ENCODE measurements around the gene CIAO3. TPM values are rescaled to one million over a fixed set of nuclear protein-coding genes. Genes with fewer than 3 reads are reported as not detected.

CIAO3 gene
- total RNA-seq, 1 donor from 2014 or later: 39.5 TPM

- Mint-ChIP-seq H3K27ac (no peak overlapping the region), H3K9me3 (no peaks in the 10 kb centered on the region), H3K4me1 (peaks cover 9% of the 10 kb centered on the region), H3K27me3 (no peaks in the 10 kb centered on the region), H3K4me3 (no peak overlapping the region), H3K36me3 (ENCODE audit: low read depth) (peaks cover 19% of the 10 kb centered on the region)
- intact Hi-C loops (cut with micrococcal nuclease): no loop called here
- no peak for DNase-seq
These were observed 8.5 kb downstream of the CIAO3 start for GRCh38 chr16:732332-732731.

- H3K4me1 Mint-ChIP-seq: peaks cover 5% of the 10 kb centered on the region
- H3K27ac Mint-ChIP-seq: no peak overlapping the region
- no peak overlapping the region for H3K4me3 Mint-ChIP-seq
- no peak for DNase-seq
- intact Hi-C loops (cut with micrococcal nuclease): no loop called here
- peaks cover under 1% of the 10 kb centered on the region for H3K27me3 Mint-ChIP-seq
- H3K9me3 Mint-ChIP-seq: no peaks in the 10 kb centered on the region
- H3K36me3 Mint-ChIP-seq (ENCODE audit: low read depth): peaks cover 11% of the 10 kb centered on the region
These were observed 9.9 kb downstream of the CIAO3 start for GRCh38 chr16:730666-731509.

- intact Hi-C loops (cut with micrococcal nuclease): loop anchor here (5.0 kb wide), 1 partner anchor 48 kb away; the partner anchor contains the start of genes JMJD8 and STUB1
- Mint-ChIP-seq H3K9me3 (no peaks in the 10 kb centered on the region), H3K27ac (no peak overlapping the region), H3K4me3 (no peak overlapping the region), H3K27me3 (peaks cover 3% of the 10 kb centered on the region), H3K36me3 (ENCODE audit: low read depth) (peaks cover 7% of the 10 kb centered on the region), H3K4me1 (no peaks in the 10 kb centered on the region)
- DNase-seq: peak; percentile 59
These were observed 10.8 kb downstream of the CIAO3 start for GRCh38 chr16:729768-730665.

DNA sequence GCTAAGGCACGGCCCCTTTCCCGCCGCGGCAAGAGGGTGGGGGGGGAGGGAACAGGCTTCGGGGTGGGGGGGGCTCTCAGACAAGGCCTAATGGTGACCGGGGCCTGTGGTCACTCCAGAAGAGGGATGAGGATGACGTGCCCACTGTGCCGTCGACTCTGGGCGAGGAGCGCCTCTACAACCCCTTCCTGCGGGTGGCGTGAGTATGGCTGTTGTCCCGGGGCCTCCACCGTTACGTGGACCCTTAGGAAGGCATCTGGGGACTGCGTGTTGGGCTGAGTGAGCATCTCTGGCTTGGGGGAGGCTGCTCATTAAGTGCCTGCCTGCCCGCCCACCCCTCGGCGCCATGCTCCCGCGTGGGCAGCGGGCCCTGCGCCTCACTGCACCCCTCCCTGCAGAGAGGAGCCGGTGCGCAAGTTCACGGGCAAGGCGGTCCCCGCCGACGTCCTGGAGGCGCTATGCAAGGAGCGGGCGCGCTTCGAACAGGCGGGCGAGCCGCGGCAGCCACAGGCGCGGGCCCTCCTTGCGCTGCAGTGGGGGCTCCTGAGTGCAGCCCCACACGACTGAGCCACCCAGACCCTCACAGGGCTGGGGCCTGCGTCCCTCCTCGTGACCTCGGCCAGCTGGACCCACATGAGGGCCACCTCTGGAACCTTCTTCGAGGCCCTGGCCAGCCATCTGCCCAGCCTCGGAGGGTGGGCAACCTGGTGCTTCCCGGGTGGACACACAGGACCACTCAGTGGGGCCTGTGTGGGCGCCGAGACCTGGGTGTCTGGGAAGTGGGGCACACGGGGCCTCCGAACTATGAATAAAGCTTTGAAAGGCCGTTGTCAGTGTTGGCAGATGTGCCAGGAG, 11.7 kb downstream of the CIAO3 start:
- Mint-ChIP-seq H3K36me3 (ENCODE audit: low read depth) (peaks cover 7% of the 10 kb centered on the region), H3K4me1 (no peaks in the 10 kb centered on the region), H3K4me3 (peak overlapping the region; percentile 64), H3K27me3 (peaks cover 3% of the 10 kb centered on the region), H3K27ac (no peak overlapping the region), H3K9me3 (no peaks in the 10 kb centered on the region)
- DNase-seq: no peak
- intact Hi-C loops (cut with micrococcal nuclease): loop anchor here (5.0 kb wide), 1 partner anchor 47 kb away; the partner anchor contains the start of genes JMJD8 and STUB1

- peak; percentile 89 for DNase-seq
- peak overlapping the region; percentile 64 for H3K4me3 Mint-ChIP-seq
- H3K4me1 Mint-ChIP-seq: no peaks in the 10 kb centered on the region
- H3K27me3 Mint-ChIP-seq: peaks cover 3% of the 10 kb centered on the region
- intact Hi-C loops (cut with micrococcal nuclease): loop anchor here (5.0 kb wide), 1 partner anchor 46 kb away; the partner anchor contains the start of genes JMJD8 and STUB1
- H3K36me3 Mint-ChIP-seq (ENCODE audit: low read depth): peaks cover 7% of the 10 kb centered on the region
- no peaks in the 10 kb centered on the region for H3K9me3 Mint-ChIP-seq
- H3K27ac Mint-ChIP-seq: no peak overlapping the region
These were observed 12.5 kb downstream of the CIAO3 start for GRCh38 chr16:728131-728889.

GRCh38 chr16:727291-727977, 13.4 kb downstream of the CIAO3 start:
- H3K36me3 Mint-ChIP-seq (ENCODE audit: low read depth): peaks cover 2% of the 10 kb centered on the region
- intact Hi-C loops (cut with micrococcal nuclease): loop anchor here (5.0 kb wide), 1 partner anchor 45 kb away; the partner anchor contains the start of genes JMJD8 and STUB1
- no peaks in the 10 kb centered on the region for H3K9me3 Mint-ChIP-seq
- H3K27ac Mint-ChIP-seq: no peak overlapping the region
- peak overlapping the region; percentile 56 for H3K4me3 Mint-ChIP-seq
- H3K27me3 Mint-ChIP-seq: peaks cover 3% of the 10 kb centered on the region
- no peaks in the 10 kb centered on the region for H3K4me1 Mint-ChIP-seq
- DNase-seq: peak; percentile 78

- H3K4me1 Mint-ChIP-seq: no peaks in the 10 kb centered on the region
- no peaks in the 10 kb centered on the region for H3K36me3 Mint-ChIP-seq (ENCODE audit: low read depth)
- no peaks in the 10 kb centered on the region for H3K9me3 Mint-ChIP-seq
- peak; percentile 87 for DNase-seq
- H3K27me3 Mint-ChIP-seq: peaks cover 3% of the 10 kb centered on the region
- peak within 1 kb of the TSS; percentile 48 for H3K27ac Mint-ChIP-seq
- intact Hi-C loops (cut with micrococcal nuclease): loop anchor here (5.0 kb wide), 1 partner anchor 44 kb away; the partner anchor contains the start of genes JMJD8 and STUB1
- peak within 1 kb of the TSS; percentile 75 for H3K4me3 Mint-ChIP-seq
These were observed 14.1 kb downstream of the CIAO3 start, which contains the start of the genes CCDC78 and HAGHL for GRCh38 chr16:726438-727290. Gene CCDC78, minus strand, starts transcription at chr16:726443. Its CDS starts 76 bp downstream, at chr16:726367. Gene HAGHL, plus strand, starts transcription at chr16:727106. Its CDS starts 404 bp downstream, at chr16:727510.

- Mint-ChIP-seq H3K4me3 (peak overlapping the region; percentile 17), H3K27ac (no peak overlapping the region), H3K9me3 (no peaks in the 10 kb centered on the region), H3K36me3 (ENCODE audit: low read depth) (no peaks in the 10 kb centered on the region), H3K4me1 (no peaks in the 10 kb centered on the region), H3K27me3 (peaks cover 3% of the 10 kb centered on the region)
- intact Hi-C loops (cut with micrococcal nuclease): loop anchor here (5.0 kb wide), 1 partner anchor 44 kb away; the partner anchor contains the start of genes JMJD8 and STUB1
- DNase-seq: no peak
These were observed 14.7 kb downstream of the CIAO3 start for GRCh38 chr16:726188-726437.

DNA sequence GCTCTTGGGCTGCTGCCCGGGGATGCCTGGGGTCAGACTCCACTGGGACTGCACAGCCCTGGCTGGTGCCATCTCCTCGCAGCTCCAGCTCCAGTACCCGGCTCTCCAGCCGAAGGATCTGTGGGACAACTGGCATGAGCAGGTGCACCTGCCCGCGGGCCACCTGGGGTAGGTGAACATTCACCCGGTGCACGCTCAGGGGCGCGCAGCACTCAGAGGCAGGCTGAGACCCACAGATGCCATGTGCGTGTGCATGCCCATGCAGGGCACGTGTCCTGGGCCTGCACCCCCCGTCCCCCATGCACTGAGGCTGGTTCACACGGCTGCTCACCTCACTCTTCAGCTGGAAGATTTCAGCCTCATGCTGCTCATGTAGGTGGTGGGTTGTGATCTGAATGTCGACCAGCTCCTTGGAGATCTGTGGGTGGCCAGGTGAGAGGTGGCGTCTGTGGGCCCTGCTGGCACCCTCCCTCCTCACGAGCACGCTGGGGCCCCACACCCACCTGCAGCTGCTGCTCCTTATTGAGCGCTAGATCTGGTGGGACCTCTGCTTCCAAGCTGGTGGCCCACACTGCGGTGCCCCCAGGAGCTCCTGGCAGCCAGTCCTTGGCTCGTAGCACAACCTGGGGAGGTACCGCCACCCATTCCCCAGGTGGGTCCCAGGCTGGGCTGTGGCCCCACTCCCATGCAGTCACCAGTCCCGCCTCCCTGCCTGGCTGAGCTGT, 15.2 kb downstream of the CIAO3 start:
- no peak for DNase-seq
- intact Hi-C loops (cut with micrococcal nuclease): loop anchor here (5.0 kb wide), 1 partner anchor 43 kb away; the partner anchor contains the start of genes JMJD8 and STUB1
- H3K4me1 Mint-ChIP-seq: no peaks in the 10 kb centered on the region
- H3K27me3 Mint-ChIP-seq: peaks cover 3% of the 10 kb centered on the region
- peak overlapping the region; percentile 17 for H3K4me3 Mint-ChIP-seq
- H3K36me3 Mint-ChIP-seq (ENCODE audit: low read depth): no peaks in the 10 kb centered on the region
- no peaks in the 10 kb centered on the region for H3K9me3 Mint-ChIP-seq
- peak overlapping the region; percentile 15 for H3K27ac Mint-ChIP-seq

DNA sequence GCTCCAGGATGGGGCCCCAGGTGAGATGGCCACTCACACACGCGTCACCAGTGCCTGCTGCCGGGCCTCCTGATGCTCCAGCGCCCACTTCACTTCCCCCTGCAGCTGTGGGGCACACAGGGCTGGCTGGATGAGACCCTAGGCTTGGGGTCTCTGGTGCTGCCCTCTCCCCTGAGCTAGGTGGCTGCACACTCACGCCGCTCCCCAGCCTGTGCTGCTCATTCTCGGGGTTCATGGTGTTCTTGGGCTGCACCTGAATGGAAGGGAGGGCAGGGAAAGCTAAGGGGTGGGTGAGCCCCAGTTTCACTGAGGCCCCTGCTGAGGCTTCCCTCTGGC, 15.8 kb downstream of the CIAO3 start:
- H3K27me3 Mint-ChIP-seq: peaks cover 6% of the 10 kb centered on the region
- no peak overlapping the region for H3K4me3 Mint-ChIP-seq
- H3K27ac Mint-ChIP-seq: no peak overlapping the region
- DNase-seq: no peak
- peaks cover 3% of the 10 kb centered on the region for H3K4me1 Mint-ChIP-seq
- H3K36me3 Mint-ChIP-seq (ENCODE audit: low read depth): no peaks in the 10 kb centered on the region
- no peaks in the 10 kb centered on the region for H3K9me3 Mint-ChIP-seq
- intact Hi-C loops (cut with micrococcal nuclease): loop anchor here (5.0 kb wide), 1 partner anchor 43 kb away; the partner anchor contains the start of genes JMJD8 and STUB1
